Loucy (cell line): ENCODE results near the gene CREB1.

ENCODE experiments used
- EZH2phosphoT487 ChIP-seq: fragments of 200-600 bp; IDR thresholded peaks from 2 replicates; pipeline ENCODE4 v1.6.1; 2018; ENCODE audit warnings: antibody characterized with exemption, mild to moderate bottlenecking, moderate library complexity, borderline replicate concordance
- TF ChIP-seq, protein P1 (sequence below): fragments of 200-600 bp; sonication (generic); conservative IDR thresholded peaks from 2 replicates; pipeline ENCODE4 v1.5.1; 2014; ENCODE audit warnings: mild to moderate bottlenecking, antibody characterized with exemption, low read length

- TF ChIP-seq EZH2phosphoT487, result no peak
- TF ChIP-seq, protein P1, sequence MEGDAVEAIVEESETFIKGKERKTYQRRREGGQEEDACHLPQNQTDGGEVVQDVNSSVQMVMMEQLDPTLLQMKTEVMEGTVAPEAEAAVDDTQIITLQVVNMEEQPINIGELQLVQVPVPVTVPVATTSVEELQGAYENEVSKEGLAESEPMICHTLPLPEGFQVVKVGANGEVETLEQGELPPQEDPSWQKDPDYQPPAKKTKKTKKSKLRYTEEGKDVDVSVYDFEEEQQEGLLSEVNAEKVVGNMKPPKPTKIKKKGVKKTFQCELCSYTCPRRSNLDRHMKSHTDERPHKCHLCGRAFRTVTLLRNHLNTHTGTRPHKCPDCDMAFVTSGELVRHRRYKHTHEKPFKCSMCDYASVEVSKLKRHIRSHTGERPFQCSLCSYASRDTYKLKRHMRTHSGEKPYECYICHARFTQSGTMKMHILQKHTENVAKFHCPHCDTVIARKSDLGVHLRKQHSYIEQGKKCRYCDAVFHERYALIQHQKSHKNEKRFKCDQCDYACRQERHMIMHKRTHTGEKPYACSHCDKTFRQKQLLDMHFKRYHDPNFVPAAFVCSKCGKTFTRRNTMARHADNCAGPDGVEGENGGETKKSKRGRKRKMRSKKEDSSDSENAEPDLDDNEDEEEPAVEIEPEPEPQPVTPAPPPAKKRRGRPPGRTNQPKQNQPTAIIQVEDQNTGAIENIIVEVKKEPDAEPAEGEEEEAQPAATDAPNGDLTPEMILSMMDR, result no peak
These were observed 36.2 kb downstream of the CREB1 start for GRCh38 chr2:207565736-207566500.
